OCI-LY7 (cell line): ENCODE measurements around the gene ZSCAN2. TPM values are rescaled to one million over a fixed set of nuclear protein-coding genes. Genes with fewer than 3 reads are reported as not detected.

Experiments
- BruUV-seq: library from RNA; stranded (reverse); fragments of 400-500 nt; replicated peaks from 2 replicates; lab custom pipeline; 2021; lab: Mats Ljungman, UMichigan
- CTCF ChIA-PET: fragments of 300-600 bp; sonication (Branson Sonifier 250); formaldehyde crosslinking; loops from one replicate; lab custom pipeline; 2022; ENCODE audit warnings: antibody characterized with exemption; ENCODE audit not compliant: unreplicated experiment; lab: Charles Lee
- POLR2A ChIA-PET: fragments of 300-600 bp; sonication (Branson Sonifier 250); formaldehyde crosslinking; loops from one replicate; lab custom pipeline; 2022; ENCODE audit warnings: antibody characterized with exemption; lab: Charles Lee
- DNase-seq: peaks from one replicate; pipeline ENCODE4 v3.0.0-alpha.2; 2015; ENCODE audit warnings: low spot score
- H2AFZ ChIP-seq: fragments of 200-600 bp; sonication (generic), shearing (Covaris generic); 2 replicates; pipeline ENCODE4 v1.6.1; 2014; ENCODE audit warnings: mild to moderate bottlenecking, antibody characterized with exemption, low read length, moderate library complexity
- H3K27ac ChIP-seq: fragments of 200-600 bp; sonication (generic); 2 replicates; pipeline ENCODE4 v1.5.1; 2014; ENCODE audit warnings: mixed run types, low read depth, mild to moderate bottlenecking, moderate library complexity, low read length, inconsistent platforms; ENCODE audit not compliant: poor library complexity, severe bottlenecking
- H3K36me3 ChIP-seq: fragments of 200-600 bp; sonication (generic); 2 replicates; pipeline ENCODE4 v1.6.1; 2014; ENCODE audit warnings: mild to moderate bottlenecking, antibody characterized with exemption, low read length, moderate library complexity, mixed read lengths; ENCODE audit not compliant: insufficient read depth
- H3K4me1 ChIP-seq: fragments of 200-600 bp; sonication (generic); 2 replicates; pipeline ENCODE4 v1.5.1; 2014; ENCODE audit warnings: mild to moderate bottlenecking, low read length; ENCODE audit not compliant: insufficient read depth, poor library complexity, severe bottlenecking
- H3K4me2 ChIP-seq: fragments of 200-600 bp; sonication (generic); 2 replicates; pipeline ENCODE4 v1.6.1; 2014; ENCODE audit warnings: mild to moderate bottlenecking, low read length
- H3K4me3 ChIP-seq: fragments of 200-600 bp; sonication (generic); 2 replicates; pipeline ENCODE4 v1.5.1; 2014; ENCODE audit warnings: mild to moderate bottlenecking, low read depth, low read length; ENCODE audit not compliant: poor library complexity, severe bottlenecking
- H3K79me2 ChIP-seq: fragments of 200-600 bp; sonication (generic); 2 replicates; pipeline ENCODE4 v1.6.1; 2016; ENCODE audit warnings: low read depth, mild to moderate bottlenecking, low read length, moderate library complexity, mixed read lengths; ENCODE audit not compliant: insufficient read depth
- H3K9me2 ChIP-seq: fragments of 200-600 bp; sonication (generic); 2 replicates; pipeline ENCODE4 v1.6.1; 2016; ENCODE audit warnings: mild to moderate bottlenecking, low read length, mixed read lengths; ENCODE audit not compliant: insufficient read depth
- H3K9me3 ChIP-seq: fragments of 200-600 bp; sonication (generic); 2 replicates; pipeline ENCODE4 v1.6.1; 2014; ENCODE audit warnings: mild to moderate bottlenecking, mixed run types, low read length, mixed read lengths
- H4K20me1 ChIP-seq: fragments of 200-600 bp; sonication (generic); 2 replicates; pipeline ENCODE4 v1.6.1; 2014; ENCODE audit warnings: mild to moderate bottlenecking, antibody characterized with exemption, low read length, moderate library complexity, mixed read lengths; ENCODE audit not compliant: insufficient read depth
- EZH2phosphoT487 ChIP-seq: fragments of 200-600 bp; sonication (generic); IDR thresholded peaks from 2 replicates; pipeline ENCODE4 v1.6.1; 2018; ENCODE audit warnings: low read depth, borderline replicate concordance, mild to moderate bottlenecking, mixed run types, antibody characterized with exemption, low read length, moderate library complexity, mixed read lengths
- intact Hi-C: fragments of 100-400 bp; cut with micrococcal nuclease; formaldehyde crosslinking; loops from one replicate; pipeline ENCODE4 v1.10.0; 2022; ENCODE audit not compliant: unreplicated experiment
- total RNA-seq, 2 experiments: library from RNA; depleted of rRNA in 1 of 2; stranded (reverse); fragments of >200 nt in 1 of 2; shearing (Covaris generic) in 1 of 2; gene quantifications; 2 replicates each; pipeline ENCODE4 v1.2.3, GENCODE V29; 2014 to 2022
- TF ChIP-seq, protein P1 (sequence below): fragments of 200-600 bp; sonication (generic); conservative IDR thresholded peaks from 2 replicates; pipeline ENCODE4 v1.5.1; 2014; ENCODE audit warnings: mild to moderate bottlenecking, antibody characterized with exemption, low read length, moderate library complexity, mixed read lengths

Gene ZSCAN2
- total RNA-seq, 2 experiments from 2014 or later, result 12.0 to 12.4 TPM

DNA sequence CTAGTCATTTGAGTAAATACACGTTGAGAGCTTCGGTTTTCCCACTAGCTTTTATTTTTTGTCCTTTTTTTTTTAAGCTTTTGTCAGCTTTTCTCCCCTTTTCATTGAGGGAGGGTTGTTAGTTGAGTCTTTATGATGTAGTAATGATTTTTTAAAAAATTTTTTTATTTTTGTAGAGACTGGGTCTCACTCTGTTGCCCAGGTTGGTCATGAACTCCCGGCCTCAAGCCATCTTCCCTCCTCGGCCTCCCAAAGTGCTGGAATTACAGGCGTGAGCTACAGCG lies 688 bp downstream of the ZSCAN2 start:
- Histone ChIP-seq H2AFZ (peak overlapping the region; percentile 92; the same call in 1 of the 2 replicates), H3K9me3 (no peaks in the 10 kb centered on the region), H4K20me1 (no peaks in the 10 kb centered on the region), H3K4me1 (peaks cover 47% of the 10 kb centered on the region), H3K4me2 (peak overlapping the region; percentile 73), H3K9me2 (no peaks in the 10 kb centered on the region), H3K79me2 (peaks cover 7% of the 10 kb centered on the region; the same call in 1 of the 2 replicates), H3K36me3 (peaks cover 6% of the 10 kb centered on the region), H3K27ac (no peak overlapping the region), H3K4me3 (peak overlapping the region; percentile 83)
- DNase-seq, result no peak
- intact Hi-C loops, result no loop called here
- no TSS peak for BruUV-seq
- TF ChIP-seq, protein P1, sequence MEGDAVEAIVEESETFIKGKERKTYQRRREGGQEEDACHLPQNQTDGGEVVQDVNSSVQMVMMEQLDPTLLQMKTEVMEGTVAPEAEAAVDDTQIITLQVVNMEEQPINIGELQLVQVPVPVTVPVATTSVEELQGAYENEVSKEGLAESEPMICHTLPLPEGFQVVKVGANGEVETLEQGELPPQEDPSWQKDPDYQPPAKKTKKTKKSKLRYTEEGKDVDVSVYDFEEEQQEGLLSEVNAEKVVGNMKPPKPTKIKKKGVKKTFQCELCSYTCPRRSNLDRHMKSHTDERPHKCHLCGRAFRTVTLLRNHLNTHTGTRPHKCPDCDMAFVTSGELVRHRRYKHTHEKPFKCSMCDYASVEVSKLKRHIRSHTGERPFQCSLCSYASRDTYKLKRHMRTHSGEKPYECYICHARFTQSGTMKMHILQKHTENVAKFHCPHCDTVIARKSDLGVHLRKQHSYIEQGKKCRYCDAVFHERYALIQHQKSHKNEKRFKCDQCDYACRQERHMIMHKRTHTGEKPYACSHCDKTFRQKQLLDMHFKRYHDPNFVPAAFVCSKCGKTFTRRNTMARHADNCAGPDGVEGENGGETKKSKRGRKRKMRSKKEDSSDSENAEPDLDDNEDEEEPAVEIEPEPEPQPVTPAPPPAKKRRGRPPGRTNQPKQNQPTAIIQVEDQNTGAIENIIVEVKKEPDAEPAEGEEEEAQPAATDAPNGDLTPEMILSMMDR, result no peak
- no peak for TF ChIP-seq EZH2phosphoT487
- ChIA-PET POLR2A (interaction anchor here (0.6 to 1.2 kb wide), 8 partner anchors 21 to 1201 kb away, joined by 3 to 5 read pairs (median 4); no protein-coding TSS in a partner anchor), CTCF (interaction anchor here (1.0 kb wide), 1 partner anchor 34 kb away, joined by 4 read pairs; no protein-coding TSS in a partner anchor)

DNA sequence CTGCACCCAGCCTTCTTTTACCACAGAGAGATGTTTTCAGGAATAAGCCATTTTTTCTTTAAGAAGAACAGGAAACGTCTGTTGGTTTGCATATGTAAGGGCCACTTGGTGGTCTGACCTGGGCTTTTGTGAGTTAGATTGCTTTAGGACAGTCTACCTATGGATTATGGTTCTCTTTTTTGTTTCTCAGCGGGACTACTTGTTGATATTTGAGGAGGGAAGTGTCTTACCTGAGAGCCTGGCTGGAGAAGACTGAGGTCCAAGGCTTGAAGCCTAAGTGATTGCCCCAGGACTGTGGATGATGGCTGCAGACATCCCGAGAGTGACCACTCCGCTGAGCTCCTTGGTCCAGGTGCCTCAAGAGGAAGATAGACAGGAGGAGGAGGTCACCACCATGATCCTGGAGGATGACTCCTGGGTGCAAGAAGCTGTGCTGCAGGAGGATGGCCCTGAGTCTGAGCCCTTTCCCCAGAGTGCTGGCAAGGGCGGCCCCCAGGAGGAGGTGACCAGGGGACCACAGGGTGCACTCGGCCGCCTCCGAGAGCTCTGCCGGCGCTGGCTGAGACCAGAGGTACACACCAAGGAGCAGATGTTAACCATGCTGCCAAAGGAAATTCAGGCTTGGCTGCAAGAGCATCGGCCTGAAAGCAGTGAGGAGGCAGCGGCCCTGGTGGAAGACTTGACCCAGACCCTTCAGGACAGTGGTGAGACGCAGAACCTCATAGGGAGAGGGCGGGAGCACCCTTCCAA lies 3.0 kb downstream of the ZSCAN2 start:
- no peaks in the 10 kb centered on the region for H3K9me2 ChIP-seq
- H3K4me1 ChIP-seq, result peaks cover 35% of the 10 kb centered on the region
- no TSS peak for BruUV-seq
- no peak overlapping the region for H3K27ac ChIP-seq
- no peaks in the 10 kb centered on the region for H4K20me1 ChIP-seq
- DNase-seq, result no peak
- no peak overlapping the region for H3K4me3 ChIP-seq
- no peak overlapping the region for H2AFZ ChIP-seq
- ChIA-PET CTCF (no interaction called here), POLR2A (interaction anchor here (0.7 kb wide), 1 partner anchor 532 kb away, joined by 3 read pairs; no protein-coding TSS in a partner anchor)
- no peak for TF ChIP-seq EZH2phosphoT487
- TF ChIP-seq, protein P1, result no peak
- H3K9me3 ChIP-seq, result no peaks in the 10 kb centered on the region
- intact Hi-C loops, result no loop called here
- peaks cover 10% of the 10 kb centered on the region for H3K36me3 ChIP-seq
- H3K79me2 ChIP-seq, result peaks cover 7% of the 10 kb centered on the region; the same call in 1 of the 2 replicates
- peak overlapping the region; percentile 13; the same call in 1 of the 2 replicates for H3K4me2 ChIP-seq
